Activated CD8-positive, alpha-beta T cell treated with anti-CD3 and anti-CD28 coated beads for 36 hours (primary cell): ENCODE measurements around the gene GAL3ST2. TPM values are rescaled to one million over a fixed set of nuclear protein-coding genes. Genes with fewer than 3 reads are reported as not detected.
A peak's percentile ranks its signal among the peaks of the same experiment; 100 is the strongest.

Experiments used
- ATAC-seq: fragments of 200-7000 bp; cut with Tn5 transposase; one replicate; pipeline ENCODE4 v1.10.0; 2021; ENCODE audit warnings: mild to moderate bottlenecking, moderate library complexity
- CTCF ChIA-PET: fragments of 350-600 bp; sonication (Branson Sonifier 250); formaldehyde crosslinking; loops from one replicate; lab custom pipeline; 2021; ENCODE audit warnings: antibody characterized with exemption; lab: Charles Lee
- POLR2A ChIA-PET: fragments of 350-600 bp; sonication (Branson Sonifier 250); formaldehyde crosslinking; loops from one replicate; lab custom pipeline; 2021; ENCODE audit warnings: antibody characterized with exemption; lab: Charles Lee
- DNase-seq: peaks from one replicate; pipeline ENCODE4 v3.0.0-alpha.2; 2020
- H3K27ac Mint-ChIP-seq: one replicate; pipeline ENCODE4 v1.8.0; 2021; ENCODE audit warnings: mild to moderate bottlenecking, mixed read lengths
- H3K27me3 Mint-ChIP-seq: one replicate; pipeline ENCODE4 v1.8.0; 2021; ENCODE audit warnings: mixed read lengths
- H3K36me3 Mint-ChIP-seq: one replicate; pipeline ENCODE4 v1.8.0; 2021; ENCODE audit warnings: low read depth, mixed read lengths
- H3K4me1 Mint-ChIP-seq: one replicate; pipeline ENCODE4 v1.8.0; 2021; ENCODE audit warnings: low read depth, mixed read lengths
- H3K4me3 Mint-ChIP-seq: one replicate; pipeline ENCODE4 v1.8.0; 2021; ENCODE audit warnings: mild to moderate bottlenecking, moderate library complexity, mixed read lengths
- H3K9me3 Mint-ChIP-seq: one replicate; pipeline ENCODE4 v1.8.0; 2021; ENCODE audit warnings: mixed read lengths
- CTCF ChIP-seq: fragments of 200-600 bp; IDR thresholded peaks from one replicate; pipeline ENCODE4 v1.8.0; 2022; ENCODE audit warnings: antibody characterized with exemption, mild to moderate bottlenecking
- intact Hi-C: fragments of 100-400 bp; cut with micrococcal nuclease; formaldehyde crosslinking; loops from one replicate; pipeline ENCODE4 v1.10.0; 2022
- total RNA-seq, 2 experiments: library from RNA; stranded (reverse); gene quantifications; one replicate each; pipeline ENCODE4 v1.2.3, GENCODE V29; 2021

Gene GAL3ST2
- total RNA-seq, 2 experiments from 2014 or later: 0.89 to 0.95 TPM

DNA sequence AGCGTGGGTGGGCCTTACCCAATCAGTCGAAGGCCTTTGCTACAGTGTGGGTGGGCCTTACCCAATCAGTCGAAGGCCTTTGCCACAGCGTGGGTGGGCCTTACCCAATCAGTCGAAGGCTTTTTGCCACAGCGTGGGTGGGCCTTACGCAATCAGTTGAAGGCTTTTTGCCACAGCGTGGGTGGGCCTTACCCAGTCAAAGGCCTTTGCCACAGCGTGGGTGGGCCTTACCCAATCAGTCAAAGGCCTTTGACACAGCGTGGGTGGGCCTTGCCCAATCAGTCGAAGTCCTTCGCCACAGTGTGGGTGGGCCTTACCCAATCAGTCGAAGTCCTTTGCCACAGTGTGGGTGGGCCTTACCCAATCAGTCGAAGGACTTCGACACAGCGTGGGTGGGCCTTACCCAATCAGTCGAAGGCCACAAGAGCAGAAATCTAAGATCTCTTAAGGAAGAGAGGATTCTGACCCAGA is 16.3 kb upstream of the GAL3ST2 start:
- no peak for TF ChIP-seq CTCF
- Mint-ChIP-seq H3K4me3 (no peak overlapping the region), H3K4me1 (peaks cover 23% of the 10 kb centered on the region), H3K27ac (no peak overlapping the region), H3K9me3 (peaks cover 5% of the 10 kb centered on the region), H3K27me3 (no peaks in the 10 kb centered on the region), H3K36me3 (peaks cover 26% of the 10 kb centered on the region)
- ATAC-seq: no peak
- intact Hi-C loops: no loop called here
- no peak for DNase-seq
- CTCF ChIA-PET: no interaction called here
- POLR2A ChIA-PET: interaction anchor here (0.7 kb wide), 1 partner anchor 31 kb away, joined by 3 read pairs; no protein-coding TSS in a partner anchor

DNA sequence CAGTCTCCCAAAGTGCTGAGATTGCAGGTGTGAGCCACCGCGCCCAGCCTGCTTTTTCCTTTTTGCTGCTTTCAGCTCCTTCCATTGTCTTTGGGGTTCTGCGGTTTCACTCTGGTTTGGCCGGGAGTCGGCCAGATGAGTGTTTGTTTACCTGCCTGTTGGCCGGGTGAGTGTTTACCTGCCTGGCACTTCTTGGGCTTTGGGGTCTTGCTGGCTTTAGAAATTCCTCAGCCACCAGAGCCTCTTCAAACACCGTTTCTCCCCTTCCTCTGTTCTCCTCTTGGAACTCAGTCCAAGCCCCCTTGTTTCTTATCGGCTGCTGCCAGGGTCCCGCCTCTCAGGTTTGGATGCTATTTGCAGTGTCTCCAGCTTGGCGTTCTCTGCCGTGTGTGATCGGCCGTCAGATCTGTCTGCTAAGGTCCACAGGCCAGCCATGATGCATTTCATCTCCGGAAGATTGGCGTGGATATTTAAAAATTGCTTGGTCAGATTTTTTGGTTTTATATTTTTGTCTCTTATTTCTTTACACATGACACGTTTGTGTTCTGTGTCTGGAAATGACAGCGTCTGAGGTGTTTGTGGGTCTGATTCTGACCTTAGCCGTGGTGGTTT is 14.2 kb upstream of the GAL3ST2 start:
- peak overlapping the region; percentile 60 for H3K27ac Mint-ChIP-seq
- ATAC-seq (no peak), DNase-seq (peak; percentile 20)
- peak overlapping the region; percentile 28 for H3K4me3 Mint-ChIP-seq
- peaks cover 23% of the 10 kb centered on the region for H3K4me1 Mint-ChIP-seq
- TF ChIP-seq CTCF: no peak
- POLR2A ChIA-PET: interaction anchor here (0.8 to 2.5 kb wide), 4 partner anchors 9 to 33 kb away, joined by 3 to 7 read pairs (median 4); no protein-coding TSS in a partner anchor
- intact Hi-C loops: no loop called here
- H3K36me3 Mint-ChIP-seq: peaks cover 23% of the 10 kb centered on the region
- CTCF ChIA-PET: interaction anchor here (0.6 to 0.9 kb wide), 3 partner anchors 10 to 116 kb away, joined by 3 to 4 read pairs (median 3); partner anchors contain the start of gene D2HGDH
- no peaks in the 10 kb centered on the region for H3K27me3 Mint-ChIP-seq
- peaks cover 5% of the 10 kb centered on the region for H3K9me3 Mint-ChIP-seq

DNA sequence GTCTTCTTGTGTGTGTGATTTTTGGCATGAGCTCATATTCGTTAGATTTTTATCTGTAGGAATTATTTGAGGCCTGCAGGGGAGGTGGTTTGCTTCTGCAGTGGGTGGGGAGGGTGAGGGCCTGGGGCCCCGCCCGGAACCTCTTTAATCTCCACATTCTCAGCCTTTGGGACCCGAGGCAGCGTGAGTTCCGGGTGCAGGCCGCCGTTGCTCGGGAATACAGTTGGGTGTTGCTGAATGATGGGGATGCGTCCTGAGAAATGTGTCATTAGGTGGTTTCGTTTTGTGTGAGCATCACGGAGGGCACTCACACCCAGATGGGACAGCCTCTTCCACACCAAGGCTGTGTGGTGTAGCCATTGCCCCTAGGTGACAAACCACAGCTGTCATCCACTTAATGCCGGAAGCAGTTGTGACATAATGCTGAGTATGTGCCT is 13.7 kb upstream of the GAL3ST2 start:
- ATAC-seq (peak; percentile 81), DNase-seq (peak; percentile 77)
- CTCF ChIA-PET: interaction anchor here (0.6 to 1.0 kb wide), 4 partner anchors 10 to 116 kb away, joined by 3 to 4 read pairs (median 4); partner anchors contain the start of gene D2HGDH
- intact Hi-C loops: no loop called here
- Mint-ChIP-seq H3K4me1 (peaks cover 23% of the 10 kb centered on the region), H3K4me3 (peak overlapping the region; percentile 28), H3K27me3 (no peaks in the 10 kb centered on the region), H3K27ac (peak overlapping the region; percentile 60), H3K9me3 (peaks cover 5% of the 10 kb centered on the region), H3K36me3 (peaks cover 21% of the 10 kb centered on the region)
- TF ChIP-seq CTCF: no peak
- POLR2A ChIA-PET: interaction anchor here (0.8 to 2.5 kb wide), 6 partner anchors 8 to 106 kb away, joined by 3 to 7 read pairs (median 4); partner anchors contain the start of gene NEU4

DNA sequence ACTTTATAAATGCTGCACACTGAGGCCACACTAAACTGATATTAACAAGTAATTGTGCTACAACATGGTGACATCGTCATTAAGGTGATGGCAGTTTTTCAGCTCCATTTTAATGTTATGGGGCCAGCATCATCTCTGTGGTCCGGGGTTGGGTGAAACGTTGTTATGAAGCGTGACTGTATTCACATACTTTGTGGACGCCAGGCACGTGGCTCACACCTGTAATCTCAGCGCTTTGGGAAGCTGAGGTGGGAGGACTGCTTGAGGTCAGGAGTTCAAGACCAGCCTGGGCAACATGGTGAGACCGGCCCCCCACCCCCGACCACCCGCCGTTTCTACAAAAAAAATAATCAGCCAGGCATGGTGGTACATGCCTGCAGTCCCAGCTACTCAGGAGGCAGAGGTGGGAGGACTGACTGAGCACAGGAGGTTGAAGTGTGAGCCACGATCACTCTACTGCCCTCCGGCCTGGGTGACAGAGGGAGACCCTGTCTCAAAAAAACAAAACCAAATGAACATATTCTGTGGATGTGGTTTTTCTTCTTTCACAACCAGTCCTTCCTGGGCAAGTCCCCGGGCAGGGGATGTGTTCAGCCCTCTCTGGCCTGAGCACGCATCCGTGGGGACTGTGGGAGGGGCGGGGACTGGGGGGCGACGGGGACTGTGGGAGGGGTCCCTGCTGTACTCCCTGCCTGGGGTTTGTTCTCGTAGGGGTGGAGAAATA is 12.9 kb upstream of the GAL3ST2 start:
- intact Hi-C loops: no loop called here
- TF ChIP-seq CTCF: no peak
- peak; percentile 22 for ATAC-seq
- Mint-ChIP-seq H3K27me3 (no peaks in the 10 kb centered on the region), H3K36me3 (peaks cover 20% of the 10 kb centered on the region), H3K4me3 (no peak overlapping the region), H3K4me1 (peaks cover 23% of the 10 kb centered on the region), H3K9me3 (peaks cover 5% of the 10 kb centered on the region), H3K27ac (peak overlapping the region; percentile 60)
- POLR2A ChIA-PET: interaction anchor here (0.7 to 2.5 kb wide), 6 partner anchors 7 to 105 kb away, joined by 3 to 7 read pairs (median 4); partner anchors contain the start of genes GAL3ST2 and NEU4
- CTCF ChIA-PET: interaction anchor here (1.0 kb wide), 1 partner anchor 115 kb away, joined by 4 read pairs; no protein-coding TSS in a partner anchor
- peak; percentile 45 for DNase-seq
